Peyer's patch (tissue), 4 donors: ENCODE results near the gene ARID1B. TPM values are rescaled to one million over a fixed set of nuclear protein-coding genes. Genes with fewer than 3 reads are reported as not detected.

Experiments used
- DNase-seq, 3 donors: peaks; one replicate each; pipeline ENCODE4 v3.0.0-alpha.2; 2017 to 2019
- H3K27ac ChIP-seq, 4 donors: fragments of 200-600 bp; sonication (generic); one replicate each; pipeline ENCODE4 v1.5.1; 2016 to 2019
- H3K27me3 ChIP-seq, 2 donors: fragments of 200-600 bp; sonication (generic); one replicate each; pipeline ENCODE4 v1.5.1; 2019
- H3K36me3 ChIP-seq, 3 donors: fragments of 200-600 bp; sonication (generic); one replicate each; pipeline ENCODE4 v1.5.1; 2016 to 2019
- H3K4me1 ChIP-seq, 4 donors: fragments of 200-600 bp; sonication (generic); one replicate each; pipeline ENCODE4 v1.5.1; 2016 to 2019
- H3K4me3 ChIP-seq, 4 donors: fragments of 200-600 bp; sonication (generic); 1 replicate in 3 of 4; 2 replicates in 1 of 4; pipeline ENCODE4 v1.5.1; 2016 to 2019; ENCODE audit warnings: mild to moderate bottlenecking in 1 of 4
- H3K9me3 ChIP-seq, 4 donors: fragments of 200-600 bp; sonication (generic); one replicate each; pipeline ENCODE4 v1.5.1; 2016 to 2019; ENCODE audit warnings: mild to moderate bottlenecking in 1 of 4
- POLR2A ChIP-seq, 2 donors: fragments of 450-650 bp; IDR thresholded peaks; one replicate each; pipeline ENCODE4 v1.5.1; 2017; ENCODE audit warnings: antibody characterized with exemption in 2 of 2, mild to moderate bottlenecking in 2 of 2, moderate library complexity in 2 of 2
- total RNA-seq, 4 donors: library from RNA; depleted of rRNA; stranded (reverse); fragments of >200 nt; gene quantifications; one replicate each; pipeline ENCODE4 v1.1.0, GENCODE V29; 2016
- TF ChIP-seq, protein P1 (sequence below), 6 experiments: fragments of 450-650 bp in 4 of 6; fragments of 200-600 bp in 2 of 6; sonication (generic) in 1 of 6; IDR thresholded peaks; one replicate each; pipeline ENCODE4 v1.5.1; 2017 to 2019; ENCODE audit warnings: antibody characterized with exemption in 6 of 6, mild to moderate bottlenecking in 3 of 6, moderate library complexity in 1 of 6

Gene ARID1B
- total RNA-seq, 4 donors from 2014 or later = 117 to 174 (median 149) TPM

DNA sequence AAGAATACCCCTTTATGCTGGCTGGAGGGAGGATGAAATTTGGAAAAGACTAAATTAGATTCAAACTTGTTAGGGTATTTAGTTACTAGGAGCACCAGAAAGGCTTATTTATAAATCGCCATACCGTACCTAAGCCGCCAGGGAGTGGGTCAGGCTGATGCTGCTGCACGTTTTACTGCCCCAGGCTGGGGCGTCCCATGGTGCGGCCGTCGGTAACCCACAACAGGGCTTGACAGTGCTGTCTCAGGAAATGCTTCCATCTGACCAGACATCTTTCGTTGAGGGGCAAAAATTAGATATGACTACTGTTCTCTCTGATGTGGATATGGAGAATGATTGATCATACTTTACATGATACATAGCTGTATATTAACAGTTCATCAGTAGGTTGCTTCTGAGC is 52.9 kb downstream of the ARID1B start:
- H3K9me3 ChIP-seq = no peaks in the 10 kb centered on the region
- H3K27me3 ChIP-seq = no peaks in the 10 kb centered on the region
- peaks cover 0 to 8% (median 0%) of the 10 kb centered on the region in 3 donors for H3K36me3 ChIP-seq
- TF ChIP-seq, protein P1, sequence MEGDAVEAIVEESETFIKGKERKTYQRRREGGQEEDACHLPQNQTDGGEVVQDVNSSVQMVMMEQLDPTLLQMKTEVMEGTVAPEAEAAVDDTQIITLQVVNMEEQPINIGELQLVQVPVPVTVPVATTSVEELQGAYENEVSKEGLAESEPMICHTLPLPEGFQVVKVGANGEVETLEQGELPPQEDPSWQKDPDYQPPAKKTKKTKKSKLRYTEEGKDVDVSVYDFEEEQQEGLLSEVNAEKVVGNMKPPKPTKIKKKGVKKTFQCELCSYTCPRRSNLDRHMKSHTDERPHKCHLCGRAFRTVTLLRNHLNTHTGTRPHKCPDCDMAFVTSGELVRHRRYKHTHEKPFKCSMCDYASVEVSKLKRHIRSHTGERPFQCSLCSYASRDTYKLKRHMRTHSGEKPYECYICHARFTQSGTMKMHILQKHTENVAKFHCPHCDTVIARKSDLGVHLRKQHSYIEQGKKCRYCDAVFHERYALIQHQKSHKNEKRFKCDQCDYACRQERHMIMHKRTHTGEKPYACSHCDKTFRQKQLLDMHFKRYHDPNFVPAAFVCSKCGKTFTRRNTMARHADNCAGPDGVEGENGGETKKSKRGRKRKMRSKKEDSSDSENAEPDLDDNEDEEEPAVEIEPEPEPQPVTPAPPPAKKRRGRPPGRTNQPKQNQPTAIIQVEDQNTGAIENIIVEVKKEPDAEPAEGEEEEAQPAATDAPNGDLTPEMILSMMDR (IDR thresholded peaks at IDR 0.05) = no peak
- TF ChIP-seq POLR2A (IDR thresholded peaks at IDR 0.05) = no peak
- DNase-seq = no peak
- H3K27ac ChIP-seq = no peak overlapping the region
- peaks cover 0 to 27% (median 1%) of the 10 kb centered on the region in 4 donors for H3K4me1 ChIP-seq
- no peak overlapping the region for H3K4me3 ChIP-seq

DNA sequence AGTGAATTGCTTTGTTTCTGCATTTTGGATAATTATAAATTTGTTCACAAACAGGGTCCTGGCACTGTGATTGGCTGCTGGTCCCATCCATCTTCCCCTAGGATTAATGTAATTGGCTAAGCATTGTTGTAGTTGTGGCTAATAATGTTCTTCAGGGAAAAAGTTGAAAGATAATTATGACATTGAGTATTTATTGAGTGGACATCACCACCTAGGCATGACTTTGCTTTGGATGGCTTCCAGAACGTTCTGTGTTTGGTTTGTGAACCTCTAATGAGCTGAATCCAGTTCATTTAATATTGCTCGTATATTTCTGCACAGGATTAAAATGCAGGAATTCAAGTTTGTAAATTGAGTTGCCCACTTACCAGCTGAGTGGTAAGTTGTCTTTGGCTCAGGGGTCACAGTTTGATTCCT is 55.1 kb downstream of the ARID1B start:
- Histone ChIP-seq H3K4me1 (peaks cover 0 to 22% (median 0%) of the 10 kb centered on the region in 4 donors), H3K36me3 (peaks cover 0 to 8% (median 0%) of the 10 kb centered on the region in 3 donors), H3K9me3 (no peaks in the 10 kb centered on the region), H3K27ac (no peak overlapping the region), H3K27me3 (no peaks in the 10 kb centered on the region), H3K4me3 (no peak overlapping the region)
- no peak for DNase-seq
- TF ChIP-seq, protein P1 (IDR thresholded peaks at IDR 0.05) = no peak
- no peak for TF ChIP-seq POLR2A (IDR thresholded peaks at IDR 0.05)

DNA sequence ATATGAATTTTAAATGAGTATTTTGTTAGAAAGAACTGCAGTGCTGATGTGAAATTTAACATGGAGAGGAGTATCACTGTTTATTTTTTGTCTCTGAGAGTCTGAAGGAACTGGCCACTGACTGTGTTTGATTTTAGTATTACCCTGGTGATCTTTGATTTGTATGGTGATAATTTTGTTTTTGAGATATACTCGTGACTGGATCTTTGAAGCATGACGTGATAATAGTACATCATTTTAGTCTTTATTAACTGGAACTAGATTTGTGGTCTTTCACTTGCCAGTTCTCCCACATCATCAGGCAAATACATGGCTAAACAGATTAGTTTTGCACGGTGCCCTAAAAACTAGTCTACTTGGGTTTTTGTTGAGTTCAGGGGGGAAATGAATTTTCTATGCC is 55.5 kb downstream of the ARID1B start:
- H3K4me1 ChIP-seq = peaks cover 0 to 18% (median 0%) of the 10 kb centered on the region in 4 donors
- H3K27ac ChIP-seq = no peak overlapping the region
- DNase-seq = no peak
- no peak for TF ChIP-seq POLR2A (IDR thresholded peaks at IDR 0.05)
- TF ChIP-seq, protein P1 (IDR thresholded peaks at IDR 0.05) = no peak
- no peak overlapping the region for H3K4me3 ChIP-seq
- no peaks in the 10 kb centered on the region for H3K9me3 ChIP-seq
- no peaks in the 10 kb centered on the region for H3K27me3 ChIP-seq
- H3K36me3 ChIP-seq = peaks cover 0 to 8% (median 0%) of the 10 kb centered on the region in 3 donors

DNA sequence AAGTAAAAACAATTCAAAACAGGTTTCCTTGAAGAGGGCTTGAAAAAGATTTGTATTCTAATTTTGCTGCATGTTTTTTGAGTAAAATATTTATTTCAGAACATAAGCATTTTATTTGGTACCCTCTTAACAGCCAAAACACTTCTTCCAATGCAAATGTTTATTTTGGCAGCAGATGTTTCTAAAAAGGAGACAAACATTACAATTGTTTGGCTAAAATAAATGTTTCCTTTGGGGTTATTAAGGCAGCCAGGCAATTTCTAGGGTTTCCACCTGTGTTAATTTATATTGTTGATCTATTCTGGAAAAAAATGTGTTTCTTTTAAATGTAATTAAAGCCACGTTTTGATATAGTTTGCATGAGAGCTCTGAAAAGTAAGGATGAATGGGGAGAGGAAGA is 56.6 kb downstream of the ARID1B start:
- Histone ChIP-seq H3K36me3 (peaks cover 0 to 8% (median 0%) of the 10 kb centered on the region in 3 donors), H3K27ac (no peak overlapping the region), H3K4me3 (no peak overlapping the region), H3K27me3 (no peaks in the 10 kb centered on the region), H3K9me3 (no peaks in the 10 kb centered on the region), H3K4me1 (peaks cover 0 to 12% (median 0%) of the 10 kb centered on the region in 4 donors)
- no peak for DNase-seq
- TF ChIP-seq, protein P1 (IDR thresholded peaks at IDR 0.05) = no peak
- no peak for TF ChIP-seq POLR2A (IDR thresholded peaks at IDR 0.05)

DNA sequence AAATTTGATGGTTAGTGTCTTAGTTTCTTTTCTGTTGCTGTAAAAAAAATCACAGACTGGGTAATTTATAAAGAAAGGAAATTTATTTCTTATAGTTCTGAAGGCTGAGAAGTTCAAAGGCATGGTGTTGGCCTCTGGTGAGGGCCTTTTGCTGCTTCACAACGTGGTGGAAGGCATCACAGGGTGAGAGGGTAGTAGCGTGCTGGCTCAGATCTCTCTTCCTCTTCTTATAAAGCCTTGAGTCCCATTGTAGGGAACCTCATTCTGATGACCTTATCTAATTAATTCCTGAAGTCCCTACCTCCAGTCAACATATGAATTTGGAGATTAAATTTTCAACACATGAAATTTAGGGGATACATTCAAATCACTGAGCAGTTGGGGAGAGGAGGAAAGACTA is 62.0 kb downstream of the ARID1B start:
- Histone ChIP-seq H3K4me1 (peaks cover 0 to 11% (median 3%) of the 10 kb centered on the region in 4 donors), H3K27ac (no peak overlapping the region), H3K36me3 (no peaks in the 10 kb centered on the region), H3K27me3 (no peaks in the 10 kb centered on the region), H3K4me3 (no peak overlapping the region), H3K9me3 (no peaks in the 10 kb centered on the region)
- no peak for DNase-seq
- TF ChIP-seq, protein P1 (IDR thresholded peaks at IDR 0.05) = no peak
- no peak for TF ChIP-seq POLR2A (IDR thresholded peaks at IDR 0.05)

DNA sequence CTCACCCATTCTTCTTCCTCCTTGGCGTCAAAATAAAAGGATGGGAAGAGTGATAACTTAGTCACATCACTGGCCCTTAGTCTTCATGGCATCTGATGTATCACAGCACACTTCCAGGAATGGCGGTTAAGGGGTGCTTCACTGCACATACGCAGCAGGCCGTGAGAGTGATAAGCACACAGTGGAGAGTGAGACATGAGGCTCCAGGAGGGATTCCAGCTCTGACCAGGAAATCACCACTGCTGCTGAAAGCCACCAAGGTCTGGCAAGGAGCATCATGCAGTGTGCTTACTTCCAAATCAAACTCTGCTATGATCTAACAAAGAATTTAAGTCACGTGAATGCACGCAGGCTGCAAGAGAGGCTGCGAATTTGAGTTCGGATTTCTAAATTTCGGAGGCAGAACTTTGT is 62.4 kb downstream of the ARID1B start:
- Histone ChIP-seq H3K9me3 (no peaks in the 10 kb centered on the region), H3K27ac (no peak overlapping the region), H3K27me3 (no peaks in the 10 kb centered on the region), H3K4me1 (peaks cover 0 to 11% (median 3%) of the 10 kb centered on the region in 4 donors), H3K36me3 (no peaks in the 10 kb centered on the region), H3K4me3 (no peak overlapping the region)
- TF ChIP-seq POLR2A (IDR thresholded peaks at IDR 0.05) = no peak
- TF ChIP-seq, protein P1 (IDR thresholded peaks at IDR 0.05) = no peak
- no peak for DNase-seq
